Choroid plexus epithelial cell (primary cell): ENCODE results near the gene OGG1.

Source experiments
- DNase-seq: peaks from one replicate; pipeline ENCODE4 v3.0.0-alpha.2; 2010; ENCODE audit warnings: low read depth
- H3K4me3 ChIP-seq: 2 replicates; pipeline ENCODE4 v1.5.1; 2011; ENCODE audit warnings: low read depth, mild to moderate bottlenecking, control low read depth, low read length, moderate library complexity
- CTCF ChIP-seq: conservative IDR thresholded peaks from 2 replicates; pipeline ENCODE4 v1.5.1; 2011; ENCODE audit warnings: low read depth, mild to moderate bottlenecking, control low read depth, inconsistent platforms, low read length, moderate library complexity

The OGG1 gene

GRCh38 chr3:9760779-9761505, 11.2 kb downstream of the OGG1 start:
- no peak overlapping the region for H3K4me3 ChIP-seq
- TF ChIP-seq CTCF = no peak
- no peak for DNase-seq

- H3K4me3 ChIP-seq = no peak overlapping the region
- no peak for TF ChIP-seq CTCF
- DNase-seq = no peak
Observed at GRCh38 chr3:9761919-9762318, 12.2 kb downstream of the OGG1 start.

GRCh38 chr3:9762871-9763270, 13.1 kb downstream of the OGG1 start:
- H3K4me3 ChIP-seq = no peak overlapping the region
- DNase-seq = no peak
- TF ChIP-seq CTCF = no peak

GRCh38 chr3:9765865-9766264, 16.1 kb downstream of the OGG1 start:
- no peak for TF ChIP-seq CTCF
- no peak overlapping the region for H3K4me3 ChIP-seq
- DNase-seq = peak; percentile 43

GRCh38 chr3:9767418-9767817, 17.7 kb downstream of the OGG1 start:
- H3K4me3 ChIP-seq = no peak overlapping the region
- no peak for DNase-seq
- TF ChIP-seq CTCF = no peak

GRCh38 chr3:9768141-9768775, 18.5 kb downstream of the OGG1 start:
- no peak overlapping the region for H3K4me3 ChIP-seq
- TF ChIP-seq CTCF = no peak
- DNase-seq = no peak

GRCh38 chr3:9769012-9769411, 19.3 kb downstream of the OGG1 start:
- peak overlapping the region; percentile 51 for H3K4me3 ChIP-seq
- DNase-seq = no peak
- TF ChIP-seq CTCF = no peak
